Dedifferentiated amniotic fluid mesenchymal stem cell (primary cell): Measurements from ENCODE around the gene FOXP1.
"Not testable (repeated sequence)": the region's sequence is repeated elsewhere in the genome, so short reads cannot be mapped to it uniquely, and the experiment has no call there.

ENCODE experiments used
- DNase-seq: peaks from one replicate; pipeline ENCODE4 v3.0.0-alpha.2; 2016; ENCODE audit errors: extremely low spot score

The FOXP1 gene

DNA sequence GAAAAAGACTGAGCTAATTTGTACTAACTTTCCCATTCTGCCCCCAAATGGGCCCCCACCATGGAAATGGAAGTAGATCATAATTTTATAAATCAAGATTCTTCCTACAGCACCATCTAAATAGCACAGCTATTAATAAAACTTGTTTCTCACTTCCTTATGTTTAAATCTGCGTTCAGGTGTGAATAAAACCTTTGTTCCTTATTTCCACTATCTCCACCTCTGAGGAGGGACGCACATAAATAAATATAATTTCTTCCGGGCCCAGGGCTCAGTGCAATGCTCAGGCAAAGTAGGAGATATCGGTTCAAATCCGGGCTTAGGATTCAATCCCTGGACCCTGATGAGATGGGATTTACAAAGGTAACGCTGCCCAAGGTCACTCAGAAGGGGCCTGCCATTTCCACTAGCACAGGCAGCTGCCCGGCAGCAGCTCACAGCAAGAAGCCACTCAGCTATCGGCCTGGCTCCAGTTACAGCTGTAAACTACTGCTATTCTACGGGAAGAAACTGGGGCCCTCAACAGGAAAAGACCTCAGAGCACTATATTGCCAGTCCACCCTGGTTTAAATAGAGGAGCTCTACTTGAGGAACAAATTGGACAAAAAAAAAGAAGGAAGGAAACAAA, 52.5 kb downstream of the FOXP1 start:
- DNase-seq = no peak

DNA sequence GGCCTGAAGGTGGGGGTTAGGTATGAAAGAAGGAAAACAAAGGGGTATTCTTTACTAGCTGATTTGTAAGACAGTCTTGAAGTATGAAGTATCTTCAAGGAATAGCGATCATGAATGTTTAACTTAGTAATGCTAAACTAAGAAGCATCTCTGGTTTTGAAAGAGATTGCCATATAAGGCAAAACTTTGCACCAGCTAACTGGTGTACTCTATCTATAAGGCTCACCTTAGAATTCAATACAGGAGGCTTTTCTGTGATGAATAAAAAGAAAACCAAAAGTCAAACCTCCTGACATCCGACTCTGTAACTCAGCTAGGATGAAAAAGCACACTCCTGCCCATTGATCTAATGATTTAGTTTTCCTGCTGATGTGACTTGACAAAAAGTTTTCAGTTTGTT, 54.7 kb downstream of the FOXP1 start:
- no peak for DNase-seq

DNA sequence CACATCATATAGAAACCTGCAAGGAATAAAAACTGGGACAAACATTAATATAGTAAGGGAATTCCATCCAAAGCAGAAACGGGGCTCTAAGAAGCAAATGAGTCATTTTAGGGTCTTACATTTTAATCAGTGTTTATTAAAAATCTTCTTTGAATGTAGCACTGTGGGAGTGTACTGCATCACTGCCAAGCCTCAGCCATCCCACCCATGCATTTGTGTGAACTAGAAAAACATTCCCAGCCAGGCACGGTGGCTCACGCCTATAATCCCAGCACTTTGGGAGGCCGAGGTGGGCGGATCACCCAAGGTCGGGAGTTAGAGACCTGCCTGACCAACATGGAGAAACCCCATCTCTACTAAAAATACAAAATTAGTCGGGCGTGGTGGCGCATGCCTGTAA, 57.1 kb downstream of the FOXP1 start:
- DNase-seq = not testable (repeated sequence)

DNA sequence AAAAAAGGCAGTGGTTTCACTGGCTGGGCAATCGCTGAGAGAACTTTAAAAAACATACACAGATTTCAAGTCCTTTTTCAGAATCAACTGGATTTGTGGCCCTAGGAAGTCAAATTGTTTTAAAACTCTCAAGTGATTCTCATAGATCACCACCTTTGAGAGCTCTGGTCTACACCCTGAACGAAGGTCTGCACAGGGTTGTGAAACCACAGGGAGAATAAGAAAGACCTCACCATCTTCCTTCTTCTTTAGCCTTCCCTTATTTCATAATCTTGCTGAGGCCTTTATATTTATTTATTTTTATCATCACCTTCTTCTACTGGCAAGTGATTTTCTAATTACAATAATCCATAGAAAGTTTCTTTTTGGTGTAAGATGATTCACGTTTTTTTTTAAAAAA, 58.1 kb downstream of the FOXP1 start:
- DNase-seq = no peak

DNA sequence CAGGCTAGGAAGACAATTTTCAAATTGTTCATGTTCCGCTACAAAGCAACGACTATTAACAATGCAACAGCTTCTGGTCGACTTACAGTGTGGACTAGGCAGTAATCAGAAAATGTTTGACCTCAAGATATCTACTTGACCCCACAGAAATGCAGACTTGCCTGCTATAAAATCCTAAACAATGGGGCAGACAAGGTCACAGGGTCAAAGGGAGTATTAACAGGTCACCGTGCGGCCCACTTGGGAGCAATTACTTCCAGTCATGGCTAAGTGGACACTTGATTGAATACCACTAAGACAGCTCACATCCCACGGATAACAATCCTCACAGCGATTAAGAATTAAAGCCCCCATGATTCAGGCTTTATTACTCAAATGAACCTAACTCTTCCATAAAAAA, 58.9 kb downstream of the FOXP1 start:
- no peak for DNase-seq

DNA sequence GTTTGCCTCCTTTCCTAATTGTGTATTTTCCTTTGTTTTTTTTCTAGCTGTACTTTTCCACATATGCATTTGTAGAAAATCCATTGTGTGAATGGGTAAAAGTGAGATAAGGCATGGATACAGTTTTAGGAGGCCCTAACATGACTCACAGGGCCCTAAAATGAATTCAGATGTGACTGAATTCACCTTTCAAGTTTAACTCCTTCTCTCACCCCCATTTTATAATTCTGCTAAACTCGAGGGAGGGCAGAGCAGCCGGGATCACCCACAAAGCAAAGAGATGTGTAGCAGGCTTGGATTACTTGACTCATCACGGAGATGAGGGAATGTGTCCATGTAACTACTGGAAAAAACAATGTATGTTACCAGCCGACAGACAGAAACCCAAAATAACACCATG, 59.9 kb downstream of the FOXP1 start:
- DNase-seq = no peak

DNA sequence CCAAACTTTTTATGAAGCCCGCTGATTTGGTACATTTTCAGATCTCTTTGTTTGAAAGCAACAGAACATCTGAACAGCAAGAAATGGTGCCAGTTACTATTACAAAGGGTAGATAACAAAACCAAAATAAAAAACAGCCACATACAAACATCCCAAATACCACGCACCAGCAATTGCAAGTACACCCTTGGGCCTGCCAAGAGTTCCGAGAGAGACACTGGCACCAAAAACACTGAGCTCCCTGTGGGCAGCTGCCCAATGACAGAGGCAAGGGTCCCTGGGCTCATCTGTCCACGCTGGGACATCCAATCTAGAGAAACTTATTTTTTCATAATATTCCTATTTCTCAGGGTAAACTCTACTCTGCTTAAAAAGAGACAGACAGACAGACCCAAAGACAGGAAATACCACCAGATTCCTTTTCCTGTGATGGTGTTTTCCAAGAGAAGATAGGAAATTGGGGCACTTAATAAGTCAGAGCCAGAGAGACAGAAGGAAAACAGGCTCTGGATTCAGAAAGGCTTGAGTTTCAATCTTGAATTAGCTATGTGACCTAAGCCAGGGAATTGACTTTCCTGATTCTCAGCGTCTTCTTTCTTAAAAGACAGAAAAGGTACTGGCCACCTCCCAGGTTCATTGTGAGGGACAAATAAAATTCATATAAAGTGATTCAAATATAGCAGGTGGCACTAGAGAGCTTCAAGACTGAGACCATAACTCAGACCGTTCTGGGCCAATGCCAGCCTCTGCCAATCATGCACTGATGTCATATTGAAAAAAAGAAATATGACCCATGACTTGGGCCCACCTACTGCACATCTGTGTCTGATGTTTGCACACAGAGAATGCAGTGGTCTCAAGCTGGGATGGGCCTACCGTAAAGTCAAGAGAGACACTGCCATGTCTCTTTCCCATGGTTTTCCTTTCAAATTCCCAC, 61.3 kb downstream of the FOXP1 start:
- no peak for DNase-seq

DNA sequence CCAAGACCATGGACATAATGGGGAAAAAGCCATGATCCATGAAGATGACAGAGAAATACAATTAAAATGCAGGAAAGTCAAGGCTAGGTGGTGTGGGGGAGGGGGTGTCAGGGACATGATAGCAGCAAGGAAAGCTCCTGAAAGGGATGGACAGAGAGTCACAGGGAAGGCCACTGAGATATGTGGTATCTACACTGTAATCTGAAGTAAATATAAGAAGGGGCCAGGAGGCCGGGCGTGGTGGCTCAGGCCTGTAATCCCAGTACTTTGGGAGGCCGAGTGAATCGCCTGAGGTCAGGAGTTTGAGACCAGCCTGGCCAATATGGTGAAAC, 62.5 kb downstream of the FOXP1 start:
- DNase-seq = no peak

DNA sequence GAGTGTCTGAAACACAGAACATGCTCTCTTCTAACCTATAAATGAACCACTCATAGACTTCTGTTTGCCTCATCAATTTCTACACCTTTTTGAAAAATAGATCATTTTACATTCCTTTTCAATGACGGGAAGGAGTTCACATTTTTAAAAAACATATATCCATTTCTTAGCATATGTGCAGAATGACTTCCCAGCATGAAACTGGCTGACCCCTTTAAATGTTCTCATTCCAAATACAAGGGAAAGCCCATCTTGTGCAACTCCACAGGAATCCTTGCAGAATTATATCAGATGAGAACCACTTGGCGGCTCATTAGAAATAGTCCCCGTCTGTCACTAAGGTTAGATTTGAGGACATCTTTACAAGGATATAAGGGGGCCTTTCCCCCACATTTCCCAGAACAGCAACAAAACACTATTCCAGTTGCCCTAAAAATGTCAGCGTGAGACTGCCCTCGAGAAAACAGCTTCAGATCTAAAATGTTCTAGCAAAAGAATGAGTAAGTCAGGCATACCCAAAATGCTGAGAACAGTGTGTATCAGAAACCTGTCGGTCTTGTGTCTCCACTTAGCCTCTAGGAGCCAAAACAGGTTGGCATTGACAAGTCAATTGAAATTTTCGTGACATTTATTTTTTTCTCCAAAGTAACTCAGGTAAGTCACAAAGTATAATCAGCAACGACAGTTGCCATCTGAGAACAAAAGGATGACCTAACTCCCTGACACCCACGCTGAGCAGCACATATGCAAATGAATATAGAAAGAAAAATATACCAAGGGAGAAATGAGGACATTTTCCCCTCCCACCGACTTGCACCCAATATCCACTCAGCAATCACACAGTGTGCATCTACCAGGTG, 63.1 kb downstream of the FOXP1 start:
- no peak for DNase-seq

DNA sequence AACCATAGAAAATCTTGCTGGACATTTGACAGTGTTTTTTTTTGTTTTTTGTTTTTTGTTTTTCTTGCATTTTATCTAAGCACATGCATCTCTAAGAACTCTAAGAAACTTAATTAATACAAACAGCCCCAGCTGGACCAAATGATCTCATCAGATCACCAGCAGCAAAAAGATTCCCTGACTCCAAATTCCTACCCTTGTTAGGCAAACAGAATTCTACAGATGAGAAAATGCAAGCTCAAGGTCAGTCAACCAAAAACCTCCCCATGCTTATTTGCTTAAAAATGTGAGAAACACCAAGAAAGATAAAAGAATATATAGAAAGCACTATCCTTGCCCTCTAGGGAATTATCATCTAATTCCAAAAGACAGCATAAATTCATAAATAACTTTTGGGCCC, 65.4 kb downstream of the FOXP1 start:
- DNase-seq = no peak

DNA sequence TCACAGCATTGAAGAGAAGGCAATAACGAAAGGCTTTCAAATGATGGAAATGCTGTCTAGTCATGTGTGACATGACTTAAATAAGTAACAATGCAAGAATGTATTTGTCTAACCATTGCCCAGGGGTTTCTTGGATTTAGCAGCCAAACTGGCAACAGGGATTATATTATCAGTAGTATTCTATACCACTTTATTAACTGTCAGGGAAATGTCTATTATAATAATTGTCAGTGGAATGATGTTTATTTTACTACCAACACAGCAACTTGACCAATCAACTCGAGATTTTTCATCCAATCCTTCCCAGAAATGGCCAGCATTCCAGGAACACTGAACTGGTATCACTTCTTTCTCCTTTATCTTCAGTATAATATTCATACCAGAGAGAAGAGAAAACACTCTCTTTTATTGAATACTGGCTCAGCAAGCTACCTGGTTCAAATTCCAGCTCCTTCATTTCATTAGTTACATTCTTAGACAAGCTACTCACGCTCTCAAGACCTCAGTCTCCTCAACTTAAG, 66.2 kb downstream of the FOXP1 start:
- no peak for DNase-seq

DNA sequence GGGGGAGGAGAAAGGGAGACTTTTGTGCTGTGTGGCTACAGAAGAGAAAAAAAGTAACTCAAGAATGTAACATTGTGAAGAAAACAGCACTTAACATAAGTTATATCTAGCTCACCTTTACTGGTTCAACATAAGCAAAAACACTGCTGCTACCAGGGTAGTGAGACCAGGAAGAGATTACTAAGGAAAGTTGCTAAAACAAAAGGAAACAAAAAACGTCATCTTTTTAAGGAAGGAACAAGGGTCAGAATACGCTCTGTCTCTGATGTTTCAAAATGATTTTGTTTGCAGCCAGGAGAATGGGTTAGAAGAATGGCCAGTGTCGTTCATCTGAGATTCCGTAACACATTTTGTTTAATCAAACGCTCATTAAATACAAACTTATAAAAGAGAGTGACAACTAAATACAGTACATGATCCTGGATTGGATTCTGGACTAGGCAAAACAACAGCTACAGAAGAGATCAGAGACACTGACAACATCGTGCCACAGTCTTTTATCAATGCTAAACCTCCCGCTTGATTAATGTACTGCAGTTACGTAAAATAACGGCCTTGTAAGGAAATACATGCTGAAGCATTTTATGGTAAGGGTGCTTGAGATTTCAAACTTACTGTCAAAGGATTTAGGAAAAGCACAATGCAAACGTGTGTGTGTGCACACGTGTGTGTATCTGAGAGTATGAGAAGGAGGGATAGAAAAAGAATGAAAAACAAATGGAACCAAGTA, 67.7 kb downstream of the FOXP1 start:
- no peak for DNase-seq

DNA sequence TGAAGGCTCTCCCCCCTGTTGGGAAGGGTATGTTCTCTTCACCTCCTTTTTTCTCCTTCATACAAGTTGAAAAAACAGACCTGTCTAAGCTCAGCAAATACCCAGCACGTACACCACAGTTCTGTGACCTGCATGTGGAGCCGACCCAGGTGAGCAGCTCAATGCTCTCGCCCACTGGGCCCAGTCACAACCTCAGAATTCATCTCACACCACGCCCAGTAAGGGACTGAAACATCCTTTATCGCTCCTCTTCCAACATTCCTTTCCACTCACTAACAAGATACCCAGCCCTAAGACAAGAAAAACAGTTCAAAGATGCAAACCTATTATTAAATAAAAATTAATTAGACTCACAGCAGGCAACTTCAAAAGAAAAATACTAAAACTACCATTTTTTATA, 68.9 kb downstream of the FOXP1 start:
- no peak for DNase-seq

DNA sequence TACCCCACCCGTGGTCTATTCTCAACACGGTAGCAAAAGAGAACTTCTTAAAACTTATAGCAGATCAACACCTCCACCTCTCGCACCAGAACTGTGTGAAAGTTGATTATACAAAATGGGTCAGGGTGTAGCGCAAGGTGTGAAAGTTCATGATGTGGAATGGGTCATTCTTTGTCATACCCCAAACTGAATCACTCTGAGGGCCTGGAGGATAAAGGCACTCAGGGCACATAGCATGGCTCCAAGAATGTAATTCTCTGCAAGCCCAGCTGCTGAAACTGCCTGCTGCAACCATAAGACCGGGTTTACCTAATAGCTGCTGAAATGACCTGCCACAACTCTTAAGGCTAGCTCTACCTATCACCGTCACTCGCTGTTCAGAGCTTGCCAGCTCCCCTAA, 70.0 kb downstream of the FOXP1 start:
- no peak for DNase-seq

DNA sequence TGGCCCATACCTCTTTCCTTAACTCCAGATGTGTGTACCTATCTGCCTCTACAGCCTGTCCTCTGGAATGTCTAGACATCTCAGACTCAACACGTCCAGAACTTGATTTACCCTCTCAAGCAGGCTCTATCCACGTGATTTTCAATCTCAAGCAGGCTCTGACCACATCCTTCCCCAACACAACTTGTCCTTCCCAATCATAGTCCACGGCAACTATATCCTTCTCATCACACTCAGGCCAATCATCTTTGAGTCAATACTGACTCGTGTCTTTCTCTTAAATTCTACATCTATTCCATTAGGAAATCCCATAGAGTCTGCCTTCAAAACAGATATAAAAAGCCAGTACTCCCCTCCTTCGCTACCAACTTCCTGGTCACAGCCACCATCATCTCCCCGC, 70.4 kb downstream of the FOXP1 start:
- DNase-seq = no peak

DNA sequence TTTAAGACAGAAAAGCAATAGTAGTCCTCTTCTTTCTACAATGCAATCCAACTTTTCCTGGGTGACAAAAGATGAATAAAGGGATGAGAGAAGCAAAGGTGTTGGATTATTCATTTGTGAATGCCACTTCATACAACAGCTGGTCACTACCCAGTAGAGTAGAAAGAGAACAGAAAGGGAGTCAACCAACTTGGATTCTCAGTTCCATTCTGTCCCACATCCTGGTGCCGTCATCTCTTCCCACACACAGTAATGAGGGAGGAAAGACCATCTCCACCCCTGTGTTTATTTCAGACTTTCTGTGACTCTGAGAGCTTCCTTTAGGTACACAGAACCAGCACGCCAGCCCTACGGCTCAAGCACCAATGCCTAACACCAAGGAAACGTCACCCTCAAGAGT, 71.0 kb downstream of the FOXP1 start:
- DNase-seq = no peak

DNA sequence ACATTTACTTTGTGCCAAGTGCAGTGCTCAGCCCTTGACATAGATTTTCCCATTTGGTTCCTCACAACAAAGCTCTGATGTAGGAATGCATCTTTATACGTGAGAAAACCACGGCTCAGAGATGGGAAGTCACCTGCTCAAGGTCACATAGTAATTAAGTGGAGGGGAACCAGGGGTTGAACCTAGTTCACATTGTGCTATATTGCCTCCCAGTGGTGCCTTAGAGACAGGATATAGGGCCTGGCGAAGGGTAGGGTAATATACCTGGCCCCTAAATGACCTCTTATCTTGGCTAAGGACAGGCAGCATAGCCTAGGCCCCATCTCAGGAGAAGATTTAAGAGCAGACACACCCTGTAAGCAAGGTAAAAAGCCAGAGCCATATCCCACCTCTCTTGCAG, 71.5 kb downstream of the FOXP1 start:
- no peak for DNase-seq

DNA sequence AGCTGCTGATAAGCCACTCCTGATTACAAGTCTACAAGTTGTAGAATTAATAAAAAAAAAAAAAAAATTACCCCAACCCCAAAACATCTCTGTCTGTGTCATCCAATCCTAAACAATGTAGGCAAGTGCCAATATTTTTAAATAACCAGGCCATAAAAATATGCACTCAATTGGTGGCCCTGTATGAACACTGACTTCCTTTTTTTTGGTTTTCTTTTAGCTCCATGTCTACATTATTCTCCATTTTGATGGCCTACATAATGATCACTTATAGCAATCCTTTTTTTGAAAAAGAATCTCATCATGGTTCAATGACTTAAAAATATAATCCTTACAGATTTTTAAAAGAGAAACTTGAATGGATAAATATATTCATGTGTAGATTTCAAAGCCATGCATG, 72.1 kb downstream of the FOXP1 start:
- DNase-seq = no peak

DNA sequence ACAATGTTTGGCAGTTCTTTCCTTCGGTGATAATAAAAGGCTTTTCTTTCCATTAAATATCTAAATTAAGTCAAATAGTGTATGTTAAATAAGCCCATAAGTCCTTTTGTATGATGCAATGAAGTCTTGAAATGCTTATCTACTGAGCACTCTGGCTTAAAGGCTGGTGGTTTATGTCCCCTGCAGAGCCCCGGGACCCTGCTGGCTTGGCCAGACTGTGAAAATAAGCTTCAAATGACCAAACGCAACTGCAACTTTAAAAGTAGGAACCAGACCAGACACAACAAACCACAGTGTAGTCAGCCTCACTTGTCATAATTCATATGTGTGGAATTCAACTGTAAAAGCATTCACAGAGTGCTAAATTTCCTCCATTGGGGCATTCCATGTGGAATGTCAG, 72.5 kb downstream of the FOXP1 start:
- DNase-seq = peak; percentile 73

DNA sequence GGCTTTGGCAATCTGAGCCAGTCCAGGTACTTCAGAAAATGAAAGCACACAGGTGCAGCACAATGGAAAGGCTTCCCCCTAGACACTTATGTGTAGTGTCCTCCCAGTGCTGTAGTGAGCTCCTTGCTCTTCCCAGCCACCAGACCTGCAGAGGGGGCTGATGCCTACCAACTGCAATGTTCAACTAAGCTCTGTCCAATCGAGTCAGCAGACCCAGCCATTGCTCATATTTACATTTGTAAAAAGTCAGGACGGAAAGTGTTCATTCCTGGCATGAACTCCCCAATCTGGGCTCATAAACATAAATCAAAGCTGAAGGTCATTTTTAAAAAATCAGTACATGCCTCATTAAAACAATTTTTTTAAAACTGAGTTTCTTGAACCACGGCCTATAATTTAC, 73.0 kb downstream of the FOXP1 start:
- no peak for DNase-seq

DNA sequence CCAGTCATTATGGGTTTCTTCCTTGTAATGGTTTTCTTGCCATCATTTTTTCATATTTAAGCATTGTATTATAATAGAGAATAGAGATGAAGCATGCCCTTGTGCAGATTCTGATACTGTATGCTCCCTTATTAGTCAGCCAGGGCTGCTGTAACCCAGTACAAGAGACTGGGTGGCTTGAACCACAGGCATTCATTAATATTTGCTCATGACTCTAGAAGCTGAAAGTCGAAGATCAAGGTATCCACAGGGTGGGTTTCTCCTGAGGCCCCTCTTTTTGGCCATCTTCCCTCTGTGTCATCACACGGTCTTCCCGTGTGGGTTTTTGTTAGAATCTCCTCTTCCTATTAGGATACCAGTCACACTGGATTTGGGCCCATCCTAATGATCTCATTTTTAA, 74.5 kb downstream of the FOXP1 start:
- DNase-seq = no peak
